CD4-positive, alpha-beta T cell treated with Interleukin-4 for 4 hours (primary cell): ENCODE measurements around the gene IGF1R.
"Not testable (repeated sequence)": the region's sequence is repeated elsewhere in the genome, so short reads cannot be mapped to it uniquely, and the experiment has no call there.

Experiments used
- DNase-seq: peaks from one replicate; pipeline ENCODE4 v3.0.0-alpha.2; 2020

IGF1R gene

DNA sequence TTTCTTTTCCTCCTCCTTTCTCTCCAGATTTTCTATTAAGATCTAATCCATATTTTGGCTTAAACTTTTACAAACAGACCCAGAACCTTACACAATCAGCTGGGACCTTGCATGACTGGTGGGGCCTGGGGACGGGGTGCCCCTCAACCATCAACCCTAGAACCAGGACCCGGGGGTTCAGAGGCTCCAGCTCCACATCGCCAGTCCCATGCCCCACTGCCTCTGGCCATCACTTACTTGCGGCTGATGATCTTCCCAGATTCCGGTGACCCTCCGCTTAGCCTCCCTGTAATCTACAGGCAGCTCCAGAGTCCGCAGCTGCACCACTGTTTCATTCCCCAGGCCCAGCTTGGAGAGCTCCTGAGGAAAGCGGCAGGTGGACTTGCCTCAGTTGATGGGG, 322.5 kb downstream of the IGF1R start:
- no peak for DNase-seq

DNA sequence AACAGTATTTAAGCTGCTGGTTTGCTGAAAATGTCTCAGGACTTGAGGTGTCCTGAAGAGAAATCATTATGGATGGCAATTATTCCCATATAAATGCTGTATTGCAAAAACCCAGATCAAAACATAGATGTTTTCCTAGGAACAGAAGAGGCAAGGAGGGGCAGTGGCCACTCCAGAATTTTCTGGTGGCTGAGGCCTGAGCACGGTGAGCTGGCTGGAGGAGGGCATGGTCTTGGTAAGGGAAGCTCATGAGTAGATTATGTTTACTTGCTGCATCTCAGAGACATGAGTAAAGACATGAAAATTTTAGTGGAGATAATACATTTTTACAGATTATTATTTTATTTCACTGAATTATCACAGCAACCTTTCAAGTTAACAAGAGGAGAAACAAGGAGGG, 328.2 kb downstream of the IGF1R start:
- DNase-seq = no peak

DNA sequence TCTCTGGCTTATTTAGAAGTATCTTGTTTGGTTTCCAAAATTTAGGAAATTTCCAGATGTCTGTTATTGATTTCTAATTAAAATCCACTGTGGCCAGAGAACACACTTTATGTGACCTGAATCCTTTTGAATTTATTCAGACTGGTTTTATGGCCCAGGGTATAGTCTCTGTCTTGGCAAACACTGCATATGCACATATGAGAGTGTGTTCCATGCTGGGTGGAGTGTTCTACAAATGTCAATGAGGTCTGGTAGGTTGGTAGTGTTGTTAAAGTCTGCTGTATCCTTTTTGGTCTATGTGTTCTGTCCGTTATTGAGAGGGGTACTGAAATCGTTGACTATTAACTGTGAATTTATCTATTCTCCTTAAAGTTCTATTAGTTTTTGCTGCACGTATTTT, 329.1 kb downstream of the IGF1R start:
- no peak for DNase-seq

- DNase-seq = no peak
These were observed 329.8 kb downstream of the IGF1R start for GRCh38 chr15:98978153-98978552.

- DNase-seq = no peak
These were observed 332.5 kb downstream of the IGF1R start for GRCh38 chr15:98980899-98981228.

DNA sequence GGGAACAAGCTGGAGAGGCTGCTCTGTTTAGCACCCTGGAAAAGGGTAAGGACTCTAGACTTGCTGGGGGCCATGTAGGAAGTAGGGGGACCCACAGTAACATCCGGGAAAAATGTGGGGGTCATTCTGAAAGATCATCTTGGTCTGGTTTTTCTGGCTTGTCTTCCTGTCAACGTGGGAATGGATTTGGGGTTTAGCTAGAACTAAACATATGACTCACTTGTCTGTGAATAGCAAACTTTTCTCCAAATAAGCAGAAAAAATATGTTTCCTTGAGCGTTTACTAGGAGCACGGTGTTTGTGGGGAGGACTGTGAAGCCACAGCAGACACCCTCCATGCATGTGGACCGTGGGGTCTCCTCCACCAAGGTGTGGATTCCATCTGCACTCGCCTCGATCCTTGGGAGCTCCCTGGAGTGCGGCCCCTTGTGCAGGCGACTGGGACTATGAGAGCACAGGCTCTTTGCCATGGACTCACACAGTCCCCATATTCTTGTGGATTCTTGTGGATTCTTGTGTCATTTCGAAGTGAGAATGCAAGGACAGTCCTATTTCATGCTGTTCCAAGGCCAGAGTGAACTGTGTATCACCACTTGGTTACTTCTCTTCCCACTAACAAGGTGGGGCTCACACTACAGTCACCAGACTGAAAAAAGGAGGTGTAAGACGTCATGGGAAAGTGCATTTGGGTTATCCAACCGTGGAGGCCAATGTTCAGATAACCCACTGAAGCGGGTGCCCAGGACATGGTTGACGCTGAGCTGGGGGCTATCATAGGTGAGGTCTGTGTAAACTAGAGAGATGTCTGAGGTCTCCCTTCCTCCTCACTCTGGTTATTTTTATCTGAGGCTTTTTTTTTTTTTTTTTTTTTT, 333.7 kb downstream of the IGF1R start:
- no peak for DNase-seq

- DNase-seq = no peak
These were observed 335.0 kb downstream of the IGF1R start for GRCh38 chr15:98983334-98983733.

- no peak for DNase-seq
These were observed 337.9 kb downstream of the IGF1R start for GRCh38 chr15:98986281-98986680.

GRCh38 chr15:98994892-98995291, 346.6 kb downstream of the IGF1R start:
- DNase-seq = no peak

DNA sequence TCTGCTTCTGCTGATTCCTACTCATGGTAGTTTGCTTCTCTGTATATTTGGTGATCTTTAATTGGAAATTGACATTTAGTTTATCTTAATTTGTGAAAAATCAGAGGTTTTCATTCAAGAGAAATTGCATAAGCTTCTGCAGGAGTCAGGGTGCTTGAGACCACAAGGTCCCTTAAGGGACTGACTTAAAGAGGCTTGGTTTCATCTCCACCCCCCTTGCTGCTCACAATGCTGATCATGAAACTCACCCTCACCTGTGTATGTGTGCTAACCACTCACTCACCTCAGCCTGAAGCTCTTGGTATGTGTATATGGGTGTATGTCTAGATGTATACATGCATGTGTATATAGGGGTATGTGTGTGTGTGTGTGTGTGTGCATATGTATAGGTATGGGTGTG, 347.8 kb downstream of the IGF1R start:
- DNase-seq = no peak

DNA sequence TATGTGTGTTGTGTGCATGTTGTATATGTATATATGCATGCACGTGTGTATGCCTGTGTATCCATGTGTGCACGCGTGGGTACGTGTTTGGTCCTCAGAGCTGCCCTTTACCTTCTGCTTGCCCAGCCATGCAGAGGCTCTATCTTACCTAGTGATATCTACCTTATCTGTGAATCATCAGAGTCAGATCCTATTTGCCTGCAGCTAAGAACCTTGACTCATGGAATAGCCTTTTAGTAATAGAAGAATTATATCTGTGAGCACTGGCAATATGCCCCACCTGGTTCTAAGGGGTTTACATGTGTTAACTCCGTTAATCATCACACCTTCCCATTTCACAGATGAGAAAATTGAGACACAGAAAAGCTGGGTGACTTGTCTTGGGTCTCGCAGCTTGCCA, 348.3 kb downstream of the IGF1R start:
- no peak for DNase-seq

- DNase-seq = no peak
These were observed 349.0 kb downstream of the IGF1R start for GRCh38 chr15:98997312-98997711.

DNA sequence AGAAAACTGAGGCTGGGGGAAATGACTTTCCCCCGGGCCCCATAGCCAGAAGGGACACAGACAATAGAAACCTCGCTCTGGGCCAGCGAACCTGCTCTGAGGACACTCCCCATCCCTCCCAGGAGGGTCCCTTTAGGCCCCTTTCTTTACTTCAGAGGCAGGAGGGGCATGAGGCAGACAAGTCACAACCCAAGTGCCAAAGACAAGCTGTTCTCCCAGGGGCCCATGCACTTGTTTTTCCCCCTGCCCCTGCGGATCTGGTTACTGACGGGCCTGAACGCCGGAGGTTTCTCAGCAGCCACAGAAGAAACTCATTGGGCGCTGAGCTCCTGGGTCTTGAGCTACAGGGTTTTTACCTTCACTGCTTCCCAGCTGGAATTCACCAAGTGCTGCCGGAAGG, 349.4 kb downstream of the IGF1R start:
- DNase-seq = no peak

GRCh38 chr15:98998279-98998678, 349.9 kb downstream of the IGF1R start:
- no peak for DNase-seq

DNA sequence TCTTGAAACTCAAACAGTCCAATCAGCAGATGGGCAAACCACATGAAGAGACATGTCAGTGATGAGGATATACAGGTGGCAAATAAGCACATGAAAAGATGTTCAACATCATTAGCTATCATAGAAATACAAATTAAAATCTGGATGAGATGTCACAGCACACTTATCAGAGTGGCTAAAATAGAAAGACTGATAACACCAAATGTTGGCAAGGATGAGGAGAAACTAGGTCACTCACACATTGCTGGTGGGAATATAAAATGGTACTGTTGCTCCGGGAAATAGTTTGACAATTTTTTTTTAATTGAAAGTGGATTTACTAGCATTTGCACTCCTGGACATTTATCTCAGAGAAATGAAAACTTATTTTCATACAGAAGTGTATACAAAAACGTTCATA, 350.9 kb downstream of the IGF1R start:
- DNase-seq = no peak

DNA sequence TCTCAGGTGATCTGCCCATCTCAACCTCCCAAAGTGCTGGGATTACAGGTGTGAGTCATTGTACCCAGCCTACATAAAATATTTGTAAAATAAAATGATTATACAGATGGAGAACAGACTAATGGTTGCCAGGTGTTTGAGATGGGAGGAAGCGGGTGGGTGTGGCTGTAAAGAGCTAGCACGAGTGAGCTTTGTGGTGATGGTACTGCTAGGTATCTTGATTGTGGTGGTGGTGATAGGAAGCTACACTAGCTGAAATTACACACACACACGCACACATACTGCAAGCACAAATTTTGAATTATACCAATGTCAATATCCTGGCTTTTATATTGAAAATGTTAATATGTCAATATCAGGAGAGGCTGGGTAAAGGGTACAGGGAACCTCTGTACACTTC, 353.9 kb downstream of the IGF1R start:
- DNase-seq = no peak

- DNase-seq = not testable (repeated sequence)
These were observed 355.0 kb downstream of the IGF1R start for GRCh38 chr15:99003317-99003716.

- DNase-seq = not testable (repeated sequence)
These were observed 356.9 kb downstream of the IGF1R start for GRCh38 chr15:99004998-99005974.

DNA sequence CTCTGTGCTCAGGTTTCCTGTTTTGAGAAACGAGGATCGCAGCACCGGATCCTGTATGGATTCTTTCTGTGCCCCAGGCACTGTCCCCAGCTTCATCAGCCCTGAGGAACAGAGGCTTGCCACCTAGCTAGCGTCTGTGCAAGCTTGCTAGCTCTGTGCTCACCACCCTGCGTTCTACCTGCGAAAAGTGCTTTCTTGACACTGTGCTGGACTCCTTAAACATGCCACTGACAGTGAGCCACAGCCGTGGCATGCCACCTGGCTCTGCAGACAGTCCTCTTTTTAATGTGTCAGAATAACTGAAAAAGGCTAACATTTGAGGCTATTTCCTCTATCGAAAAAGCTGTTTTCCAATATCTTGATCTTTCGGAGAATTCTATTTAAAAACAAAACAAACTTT, 357.8 kb downstream of the IGF1R start:
- no peak for DNase-seq

DNA sequence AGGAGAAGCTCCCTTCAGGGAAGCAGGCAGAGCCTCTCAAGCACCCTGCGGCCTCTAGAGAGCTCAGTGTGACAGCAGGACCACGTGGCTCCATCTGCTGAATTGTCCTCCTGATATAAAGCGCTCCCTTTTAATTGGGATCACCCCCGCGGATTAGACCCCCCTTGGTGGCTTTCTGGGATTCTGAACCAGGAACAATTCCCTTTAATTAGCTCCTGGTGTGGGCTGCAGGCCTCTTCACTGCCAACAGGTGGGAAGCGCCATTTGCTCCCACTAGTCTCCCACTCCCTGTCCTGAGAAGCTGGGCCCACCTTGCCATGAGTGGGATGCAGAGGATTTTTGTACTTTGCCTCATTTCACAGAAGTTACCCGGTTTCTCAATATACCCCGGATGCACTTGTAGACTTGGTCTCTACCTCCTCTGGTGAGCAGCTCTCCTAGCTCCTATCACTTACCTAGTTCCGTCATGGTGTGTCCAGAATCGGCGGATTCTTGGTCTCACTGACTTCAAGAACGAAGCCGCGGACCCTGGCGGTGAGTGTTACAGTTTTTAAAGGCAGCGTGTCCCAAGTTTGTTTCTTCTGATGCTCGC, 358.7 kb downstream of the IGF1R start:
- DNase-seq = no peak

DNA sequence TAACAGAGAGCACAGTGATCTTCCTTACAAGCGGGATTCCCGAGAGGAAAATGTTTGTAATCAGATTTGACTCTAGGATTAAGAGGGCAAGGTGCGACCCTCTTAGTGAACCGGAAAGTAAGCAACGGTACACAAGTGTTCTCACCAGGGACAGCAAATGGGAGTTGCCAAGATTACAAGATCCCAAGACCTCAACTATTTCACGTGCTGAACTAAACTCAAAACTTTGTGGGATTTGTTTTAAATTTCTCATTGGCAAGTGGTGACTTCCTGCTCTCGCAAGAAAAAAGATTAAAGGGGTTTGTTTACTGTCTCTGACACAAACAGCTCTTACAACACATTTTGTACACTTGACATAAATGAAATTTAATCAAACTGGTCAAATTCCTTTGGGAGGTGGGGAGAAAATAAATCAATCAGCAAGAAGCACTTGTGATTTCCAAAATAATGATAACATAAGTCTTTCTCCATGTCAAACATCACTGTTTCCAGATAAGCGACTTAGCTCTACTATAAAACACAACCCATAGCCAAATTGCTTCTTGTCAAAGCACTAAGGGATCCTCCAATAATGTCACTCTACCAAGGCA, 361.5 kb downstream of the IGF1R start:
- DNase-seq = no peak

GRCh38 chr15:99010768-99011167, 362.4 kb downstream of the IGF1R start:
- DNase-seq = no peak
